HG03159 (cell line): ENCODE measurements around the gene RGS6.

Experiments used
- ATAC-seq: cut with Tn5 transposase; IDR thresholded peaks from one replicate; pipeline ENCODE4 v1.9.1; 2021; ENCODE audit warnings: mild to moderate bottlenecking, moderate library complexity; ENCODE audit not compliant: unreplicated experiment

Gene RGS6

GRCh38 chr14:72237722-72238666 lies 305.8 kb downstream of the RGS6 start:
- no peak for ATAC-seq

DNA sequence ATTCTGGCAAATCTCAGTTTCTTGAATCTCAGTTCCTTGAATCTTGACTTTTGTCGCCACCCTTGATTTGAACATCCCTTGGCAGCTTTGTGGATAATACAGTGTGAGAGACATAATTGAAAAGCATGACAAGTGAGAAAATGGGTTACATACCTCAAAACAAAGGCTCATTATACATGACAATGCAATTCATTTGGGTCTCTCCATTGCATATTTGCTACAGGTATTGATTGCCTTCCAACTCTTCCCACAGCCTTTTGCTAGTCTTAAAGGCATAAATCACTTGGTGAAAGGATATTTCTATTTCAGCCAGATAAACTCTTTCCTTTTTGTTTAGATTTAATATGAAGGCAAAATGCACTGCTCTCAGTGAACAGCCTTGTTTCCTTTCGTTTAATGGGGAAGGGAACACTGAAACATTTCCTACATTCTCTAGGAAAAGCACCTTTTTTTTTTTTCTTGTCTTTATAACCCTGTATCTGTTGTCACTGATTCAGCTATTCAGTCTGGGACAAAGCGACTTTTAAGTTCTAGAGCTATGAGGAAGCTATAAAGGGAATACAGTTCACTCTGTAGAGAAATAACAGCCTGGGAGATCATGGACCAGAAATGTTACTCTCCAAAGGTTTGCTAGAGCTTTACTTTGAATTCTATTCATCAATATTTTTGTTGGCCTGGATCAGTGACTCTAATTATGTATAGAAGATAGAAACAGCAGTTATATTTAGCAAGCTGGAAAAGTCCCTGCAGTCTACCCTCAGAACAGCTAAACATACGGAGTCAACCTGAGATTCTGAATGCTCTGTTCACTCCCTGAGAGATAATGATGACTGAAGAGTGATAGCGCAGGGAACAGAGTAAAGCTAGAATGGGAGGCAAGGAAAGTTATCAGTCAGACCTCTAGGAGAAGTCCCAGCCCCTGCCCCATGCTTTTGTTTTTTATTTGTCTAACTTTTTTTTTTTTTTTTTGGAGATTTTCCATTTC lies 311.4 kb downstream of the RGS6 start:
- ATAC-seq: no peak

- no peak for ATAC-seq
Measured at GRCh38 chr14:72247896-72248465, 315.8 kb downstream of the RGS6 start.

- ATAC-seq: no peak
Measured at GRCh38 chr14:72253503-72253902, 321.3 kb downstream of the RGS6 start.

DNA sequence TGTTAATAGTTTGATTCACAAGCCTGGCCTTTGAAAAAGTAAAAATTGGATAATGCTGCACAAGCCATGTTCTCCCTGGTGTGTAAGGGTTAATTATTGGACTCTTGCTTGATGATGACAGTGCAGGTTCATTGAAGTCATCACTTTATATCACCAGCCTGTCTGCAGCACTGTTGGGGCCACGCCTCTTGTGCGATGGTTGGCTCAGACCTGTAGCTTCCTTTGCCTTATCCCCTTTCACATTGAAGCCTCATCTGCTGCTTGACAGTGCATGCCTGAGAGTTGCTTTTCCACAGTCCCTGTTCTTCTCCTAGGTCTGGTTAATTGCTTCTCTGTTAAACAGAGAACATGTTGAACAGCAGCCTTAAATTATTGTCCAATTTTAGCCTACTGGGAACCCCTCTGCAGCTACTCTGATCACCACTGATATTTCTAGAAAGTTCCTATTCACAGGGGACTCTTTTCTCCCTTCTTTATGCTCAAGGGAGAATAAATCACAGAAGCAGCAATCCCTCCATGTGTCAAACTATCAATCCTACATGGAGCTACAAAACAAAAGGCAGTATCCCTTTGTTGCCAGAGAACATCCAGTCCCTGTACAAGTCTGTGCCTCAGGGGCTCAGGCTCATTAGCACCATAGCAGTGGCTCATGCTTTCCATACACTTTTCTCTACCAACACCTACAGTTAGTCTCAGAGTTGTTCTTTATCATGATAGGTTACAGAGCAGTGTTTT lies 322.1 kb downstream of the RGS6 start:
- no peak for ATAC-seq

DNA sequence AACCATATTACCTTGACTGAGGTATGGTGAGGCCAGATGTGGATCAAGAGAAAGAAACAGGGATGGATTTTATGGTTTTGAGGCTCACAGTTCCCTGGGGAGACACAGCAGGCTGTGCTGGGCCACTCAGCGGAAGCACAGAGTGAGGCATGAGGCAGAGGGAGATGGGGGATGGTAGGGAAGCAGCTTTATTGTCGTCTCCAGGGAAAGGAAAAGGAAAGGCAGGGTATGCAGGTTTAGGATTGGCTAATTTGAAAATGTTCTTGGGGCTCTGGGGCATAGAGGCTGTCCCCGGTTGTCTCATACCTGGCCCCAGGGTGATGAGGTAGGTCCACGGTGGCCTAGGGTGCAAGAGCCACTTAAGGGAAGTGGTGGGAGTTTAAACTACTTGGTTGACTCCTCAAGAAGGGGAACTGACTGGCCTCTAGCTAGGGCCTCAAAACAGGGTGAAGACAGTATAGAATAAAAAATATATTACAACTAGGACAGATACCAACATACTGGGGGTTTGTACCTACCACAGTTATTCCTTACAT lies 322.8 kb downstream of the RGS6 start:
- no peak for ATAC-seq

- ATAC-seq: no peak
Measured at GRCh38 chr14:72256055-72256454, 323.8 kb downstream of the RGS6 start.

DNA sequence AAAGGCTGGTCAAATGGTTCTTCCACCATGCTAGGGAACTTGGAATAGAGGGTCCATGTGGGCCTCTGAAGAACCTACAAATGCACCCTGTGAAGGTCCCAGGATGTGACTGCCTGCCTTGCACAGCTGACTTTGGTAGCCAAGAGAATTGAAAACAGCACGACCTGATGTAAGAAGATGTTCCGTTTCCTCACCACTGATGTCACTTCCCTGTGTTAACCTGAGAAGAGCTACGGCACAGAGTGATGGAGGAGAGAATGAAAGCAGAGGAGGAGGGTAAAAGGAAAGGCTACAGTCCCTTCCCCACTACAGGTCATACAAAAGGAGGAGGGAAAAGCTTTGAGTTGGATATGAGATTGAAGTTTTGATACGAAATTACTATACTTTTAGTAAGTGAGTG lies 328.8 kb downstream of the RGS6 start:
- ATAC-seq: no peak

GRCh38 chr14:72262771-72263170 lies 330.5 kb downstream of the RGS6 start:
- ATAC-seq: no peak

DNA sequence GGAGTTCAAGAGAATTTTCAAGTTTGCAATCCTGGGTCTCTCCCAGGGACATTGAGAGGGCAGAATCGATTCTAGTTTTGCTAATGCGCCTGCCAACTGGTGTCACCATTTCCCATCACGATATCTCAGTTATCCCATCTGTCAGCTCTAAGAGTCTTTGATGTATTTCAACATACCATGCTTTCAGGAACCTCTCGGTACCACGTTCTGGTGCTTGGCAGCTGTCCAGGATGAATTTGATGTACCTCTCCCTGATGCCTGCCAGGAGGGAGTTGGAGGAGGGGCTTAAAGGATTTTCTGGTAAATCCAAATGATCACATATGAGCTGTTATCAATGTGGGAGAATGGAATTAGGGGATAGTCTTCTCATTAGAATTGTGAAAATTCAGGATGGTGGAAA lies 332.5 kb downstream of the RGS6 start:
- no peak for ATAC-seq

GRCh38 chr14:72270147-72270727 lies 338.0 kb downstream of the RGS6 start:
- ATAC-seq: no peak

- no peak for ATAC-seq
Measured at GRCh38 chr14:72270749-72271148, 338.5 kb downstream of the RGS6 start.

DNA sequence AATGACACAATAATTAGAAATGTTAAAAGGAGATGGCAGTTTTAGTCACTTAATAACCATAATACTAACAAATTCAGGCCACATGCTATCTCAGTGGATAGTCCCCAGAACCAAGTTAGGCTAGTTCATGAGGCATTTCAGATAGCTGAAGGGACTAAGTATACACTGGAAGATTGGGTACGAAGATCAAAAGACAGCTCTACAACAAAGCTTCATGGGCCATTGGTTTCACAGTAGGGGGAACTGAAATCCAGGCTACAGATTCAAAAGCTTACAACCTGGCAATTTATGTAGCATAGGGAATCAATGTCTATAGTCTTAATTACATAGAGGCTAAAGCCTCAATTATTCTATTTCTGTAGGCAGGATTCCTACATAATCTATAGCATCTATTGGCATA lies 343.0 kb downstream of the RGS6 start:
- ATAC-seq: no peak

GRCh38 chr14:72278316-72278715 lies 346.1 kb downstream of the RGS6 start:
- no peak for ATAC-seq

DNA sequence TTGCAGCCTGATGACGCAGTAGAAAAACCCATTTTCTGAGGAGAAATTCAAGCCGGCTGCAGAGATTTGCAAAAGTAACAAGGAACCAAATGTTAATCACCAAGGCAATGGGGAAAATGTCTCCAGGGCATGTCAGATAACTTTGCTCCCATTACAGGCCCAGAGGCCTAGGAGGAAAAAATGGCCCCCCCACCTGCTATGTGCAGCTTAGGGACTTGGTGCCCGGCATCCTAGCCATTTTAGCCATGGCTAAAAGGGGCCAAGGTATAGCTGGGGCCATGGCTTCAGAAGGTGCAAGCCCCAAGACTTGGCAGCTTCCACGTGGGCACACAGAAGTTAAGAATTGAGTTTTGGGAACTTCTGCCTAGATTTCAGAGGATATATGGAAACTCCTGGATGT lies 351.9 kb downstream of the RGS6 start:
- no peak for ATAC-seq

DNA sequence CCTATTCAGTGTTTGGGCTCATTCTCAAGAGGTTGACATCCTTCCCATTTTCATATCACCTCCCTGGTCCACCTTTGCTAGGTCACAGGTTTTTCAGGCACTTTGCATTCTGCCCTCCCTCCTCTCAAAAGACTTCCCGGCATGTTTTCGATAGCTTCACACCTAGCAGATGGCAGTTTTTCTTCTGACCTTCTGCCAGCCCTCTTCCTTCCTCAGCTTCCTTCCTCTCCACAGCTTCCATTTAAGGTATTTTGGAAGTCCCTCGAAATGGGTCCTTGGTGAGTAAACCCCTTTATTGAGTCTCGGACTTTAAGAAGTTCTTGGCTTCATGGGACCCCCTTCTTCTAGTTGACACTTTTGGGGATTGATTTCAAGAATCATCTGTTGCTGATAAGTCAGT lies 358.0 kb downstream of the RGS6 start:
- no peak for ATAC-seq

DNA sequence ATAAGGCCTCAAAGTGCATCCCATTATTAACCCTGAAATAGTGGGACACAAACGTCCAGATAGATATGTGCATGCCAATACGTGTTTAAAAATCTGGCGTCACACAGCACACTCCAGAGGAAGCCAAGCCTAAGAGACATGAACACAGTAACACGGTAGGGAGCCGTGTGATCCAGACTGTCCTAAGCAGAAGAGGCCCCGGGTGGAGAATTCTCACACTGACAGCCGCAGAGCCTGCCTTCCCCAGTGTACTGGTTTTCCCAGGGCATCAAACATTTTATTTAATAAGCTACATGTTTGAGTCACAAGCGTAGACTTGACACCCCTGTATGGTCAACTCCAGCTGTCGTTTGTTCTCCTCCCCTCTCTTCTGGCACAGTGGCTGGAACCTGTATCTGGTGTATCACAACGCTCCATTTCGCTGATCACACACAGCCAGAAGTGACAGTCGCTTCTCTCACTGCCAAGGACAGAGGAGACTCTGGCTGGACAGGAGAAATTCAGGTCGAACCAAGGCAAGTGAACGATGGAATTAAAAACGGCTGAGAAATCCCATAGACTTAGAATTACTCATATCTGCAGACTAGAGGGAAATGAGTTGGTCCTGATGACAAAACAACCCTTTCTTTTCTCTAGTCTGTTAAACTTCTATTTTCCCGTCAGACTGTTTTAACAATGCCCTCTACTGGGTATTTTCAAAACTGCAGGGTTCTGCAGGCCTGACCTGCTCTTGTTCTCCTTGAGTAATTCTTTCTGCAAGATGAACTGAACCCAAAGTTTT lies 359.9 kb downstream of the RGS6 start:
- ATAC-seq: no peak

GRCh38 chr14:72292689-72293024 lies 360.4 kb downstream of the RGS6 start:
- no peak for ATAC-seq

DNA sequence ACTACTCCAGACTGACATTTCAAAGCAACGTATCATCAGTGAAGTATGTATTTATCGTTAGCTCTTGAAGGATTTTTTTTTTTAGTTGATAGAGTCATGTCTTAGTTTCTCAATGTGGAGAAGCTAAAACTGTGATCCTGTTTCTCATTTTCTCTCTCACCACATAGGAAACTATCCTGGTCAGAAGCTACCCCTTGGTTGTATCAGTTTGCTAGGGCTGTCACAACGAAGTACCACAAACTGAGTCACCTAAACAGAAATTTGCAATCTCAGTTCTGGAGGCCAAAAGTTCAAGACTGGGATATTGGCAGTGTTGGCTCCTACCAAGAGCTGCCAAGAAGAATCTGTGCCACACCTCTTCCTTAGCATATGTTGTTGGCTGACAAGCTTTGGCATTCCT lies 369.1 kb downstream of the RGS6 start:
- ATAC-seq: no peak
